CD4-positive, alpha-beta T cell treated with Interleukin-4 for 4 hours (primary cell): Measurements from ENCODE around the gene TMEM141.
"Not testable (repeated sequence)": the region's sequence is repeated elsewhere in the genome, so short reads cannot be mapped to it uniquely, and the experiment has no call there.

Experiments used
- DNase-seq: peaks from one replicate; pipeline ENCODE4 v3.0.0-alpha.2; 2020

Gene TMEM141

DNA sequence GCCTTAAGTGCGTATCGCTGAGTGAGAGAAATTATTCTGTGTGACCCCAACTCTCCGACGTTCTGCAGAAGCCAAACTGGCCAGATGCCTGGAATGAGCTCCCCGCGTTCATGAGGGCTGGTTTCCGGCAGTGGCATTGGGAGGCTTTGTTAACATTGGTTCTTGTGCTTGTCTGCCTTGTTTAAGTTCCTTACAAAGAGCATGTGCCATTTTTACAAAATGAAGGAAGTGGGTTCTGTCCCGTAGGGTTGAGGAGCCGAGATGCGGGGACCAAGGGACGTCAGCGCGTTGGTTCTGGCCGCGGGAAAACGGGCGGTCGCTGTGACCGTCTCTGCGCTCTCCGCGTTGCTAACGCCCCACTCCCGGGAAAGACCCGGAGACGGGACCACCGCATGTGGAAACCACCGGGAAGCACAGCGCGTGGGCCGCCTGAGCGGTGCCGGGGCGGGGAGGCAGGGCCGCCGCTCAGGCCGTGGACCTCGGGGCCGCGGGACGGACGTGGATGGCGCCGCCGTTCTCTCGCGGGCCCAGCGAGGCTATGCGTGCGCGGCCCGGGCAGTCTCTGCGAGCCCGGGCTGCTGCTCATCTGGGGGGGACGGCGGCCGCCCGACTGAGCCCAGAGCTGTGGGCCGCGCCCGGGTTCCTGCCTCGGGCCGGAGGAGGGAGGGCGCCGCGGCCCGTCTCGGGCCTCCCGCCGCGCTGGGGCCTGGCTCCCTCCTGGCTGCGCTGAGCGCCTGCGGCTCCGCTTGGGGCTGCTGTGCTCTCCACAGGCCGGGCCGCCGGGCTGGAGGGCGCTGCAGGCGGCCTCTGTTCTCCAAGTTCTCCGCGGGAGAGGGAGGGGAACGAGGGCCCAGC, 30.1 kb downstream of the TMEM141 start:
- DNase-seq = no peak

DNA sequence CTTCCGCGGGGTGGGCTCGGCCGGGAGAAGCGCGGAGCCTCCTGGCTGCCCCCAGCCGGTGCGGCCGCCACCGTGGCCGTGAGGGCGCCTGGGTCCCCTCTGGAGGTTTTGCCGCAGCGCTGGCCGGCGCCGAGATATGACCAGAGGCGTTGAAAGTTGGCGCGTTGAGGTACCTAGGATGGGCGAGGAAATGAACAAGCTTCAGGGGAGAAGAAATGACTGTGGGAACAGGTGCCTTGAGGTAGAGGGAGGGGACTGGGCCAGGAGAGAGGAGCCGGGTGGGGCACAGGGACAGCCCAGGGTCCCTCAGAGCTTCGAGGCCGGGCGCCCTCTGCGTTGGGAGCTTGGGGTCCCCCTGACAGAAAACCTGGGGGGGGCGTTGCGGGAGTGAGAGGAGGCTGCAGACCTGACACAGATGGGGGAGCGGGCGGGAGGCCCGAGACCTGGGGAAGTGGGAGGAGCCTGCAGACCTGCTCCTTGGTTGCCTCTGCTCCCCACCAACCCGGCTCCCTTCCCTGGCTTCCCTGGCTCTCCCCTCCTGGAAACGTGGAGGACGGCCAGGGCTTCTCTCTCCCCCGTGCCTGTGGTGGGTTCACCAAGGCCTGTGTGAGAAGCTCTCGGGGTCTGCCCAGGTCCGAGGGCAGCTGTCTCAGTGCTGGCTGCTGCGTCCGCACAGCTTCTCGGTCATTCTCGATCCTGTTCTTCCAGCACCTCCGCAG, 30.8 kb downstream of the TMEM141 start:
- DNase-seq = no peak

GRCh38 chr9:136823136-136824046, 32.2 kb downstream of the TMEM141 start:
- DNase-seq = no peak

GRCh38 chr9:136824496-136825225, 33.5 kb downstream of the TMEM141 start:
- no peak for DNase-seq

- DNase-seq = no peak
These were observed 34.4 kb downstream of the TMEM141 start for GRCh38 chr9:136825295-136826187.

DNA sequence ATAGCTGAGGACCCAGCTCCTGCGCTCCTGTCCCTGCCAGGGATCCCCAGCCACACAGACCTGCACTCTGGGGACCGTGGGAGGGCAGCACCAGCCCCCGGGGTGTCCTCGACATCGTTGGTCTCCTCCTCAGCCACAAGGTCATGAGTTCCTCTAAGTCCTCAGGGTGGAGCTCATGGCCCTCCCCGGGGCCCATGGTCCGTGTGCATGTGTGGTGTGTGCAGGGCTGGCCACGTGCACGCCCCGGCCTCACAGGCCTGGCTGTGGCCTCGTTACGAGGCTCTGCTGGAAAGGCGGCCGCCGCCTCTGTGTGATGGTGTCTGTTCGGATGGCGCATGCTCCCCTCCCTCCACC, 35.0 kb downstream of the TMEM141 start:
- DNase-seq = no peak

DNA sequence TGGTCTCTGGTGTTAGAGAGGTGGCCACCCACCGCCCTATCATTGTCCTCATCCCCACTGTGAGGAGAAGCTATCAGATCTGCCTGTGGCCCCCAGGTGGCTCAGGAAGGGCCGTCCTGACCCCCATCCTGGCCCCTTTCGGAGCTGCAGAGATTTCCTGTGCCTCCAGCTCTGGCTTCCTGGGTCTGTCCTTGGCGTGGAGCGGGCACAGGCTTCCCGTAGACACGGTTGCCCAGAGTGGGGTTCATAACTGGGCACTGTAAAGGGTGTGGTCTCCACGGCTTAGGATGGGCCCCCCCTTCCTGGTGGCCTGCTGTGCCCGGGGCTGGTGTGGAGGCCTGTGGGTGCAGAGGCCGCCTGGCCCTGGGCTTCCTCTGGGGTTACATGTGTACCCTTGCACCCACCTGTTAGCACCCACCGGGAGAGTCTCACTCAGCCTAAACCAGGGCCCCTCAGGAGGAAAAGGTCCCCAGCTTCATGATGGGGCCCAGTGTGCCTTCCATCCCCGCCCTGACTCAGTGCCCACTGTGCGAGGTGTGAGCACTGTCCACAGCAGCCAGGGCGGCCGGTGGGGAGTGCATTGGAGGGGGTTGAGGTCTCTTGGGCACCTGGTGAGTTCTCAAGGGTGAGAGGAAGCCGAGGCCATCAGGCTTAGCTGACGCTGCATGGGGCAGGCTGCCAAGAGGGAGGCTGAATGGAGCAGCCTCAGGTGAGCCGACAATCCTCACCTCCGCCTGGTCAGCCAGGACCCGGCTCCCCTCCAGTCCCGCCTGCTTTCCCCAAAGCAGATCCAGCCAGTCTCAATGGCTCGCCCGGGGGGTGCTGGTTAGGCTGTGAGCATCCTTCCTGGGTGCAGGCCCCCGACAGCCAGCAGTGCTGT, 35.8 kb downstream of the TMEM141 start:
- DNase-seq = no peak

GRCh38 chr9:136827794-136828473, 36.8 kb downstream of the TMEM141 start:
- no peak for DNase-seq

- DNase-seq = no peak
These were observed 37.5 kb downstream of the TMEM141 start for GRCh38 chr9:136828474-136829140.

- DNase-seq = no peak
These were observed 38.3 kb downstream of the TMEM141 start for GRCh38 chr9:136829412-136829811.

- DNase-seq = no peak
These were observed 39.1 kb downstream of the TMEM141 start for GRCh38 chr9:136829981-136830885.

DNA sequence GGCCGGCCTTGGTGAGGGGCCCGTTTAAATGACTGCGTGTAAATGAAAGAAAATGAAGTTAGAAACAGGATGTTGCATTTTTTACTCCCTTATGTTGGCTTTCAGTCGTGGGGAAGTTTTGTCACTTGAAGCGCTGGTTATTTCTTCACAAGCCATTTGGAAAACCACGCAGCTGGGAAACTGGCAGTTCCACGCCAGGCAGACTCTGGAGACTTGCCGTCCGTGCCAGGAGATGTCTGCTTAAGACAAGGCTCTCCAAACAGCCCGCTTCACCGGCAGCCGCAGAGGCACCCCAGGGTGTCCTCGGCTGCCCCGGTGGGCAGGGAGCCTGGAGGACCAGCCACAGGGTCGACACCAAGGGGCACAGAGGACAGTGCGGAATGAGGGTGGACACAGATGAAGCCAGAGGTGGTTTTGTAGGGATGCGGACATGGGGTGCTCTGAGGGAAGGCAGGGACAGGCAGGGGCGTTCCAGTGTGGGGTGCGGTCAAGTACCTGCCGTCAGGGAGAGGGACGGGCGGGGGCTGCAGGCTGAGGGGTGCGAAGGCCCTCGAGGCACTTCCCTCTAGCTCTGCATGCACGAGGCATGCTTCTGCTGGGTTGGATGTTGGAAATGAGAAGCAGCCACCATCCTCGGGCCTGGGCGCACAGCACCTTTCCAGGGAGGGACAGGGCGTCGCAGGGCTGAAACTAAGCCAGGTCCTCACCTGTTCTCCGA, 40.0 kb downstream of the TMEM141 start:
- DNase-seq = no peak

- DNase-seq = no peak
These were observed 40.6 kb downstream of the TMEM141 start for GRCh38 chr9:136831720-136832104.

DNA sequence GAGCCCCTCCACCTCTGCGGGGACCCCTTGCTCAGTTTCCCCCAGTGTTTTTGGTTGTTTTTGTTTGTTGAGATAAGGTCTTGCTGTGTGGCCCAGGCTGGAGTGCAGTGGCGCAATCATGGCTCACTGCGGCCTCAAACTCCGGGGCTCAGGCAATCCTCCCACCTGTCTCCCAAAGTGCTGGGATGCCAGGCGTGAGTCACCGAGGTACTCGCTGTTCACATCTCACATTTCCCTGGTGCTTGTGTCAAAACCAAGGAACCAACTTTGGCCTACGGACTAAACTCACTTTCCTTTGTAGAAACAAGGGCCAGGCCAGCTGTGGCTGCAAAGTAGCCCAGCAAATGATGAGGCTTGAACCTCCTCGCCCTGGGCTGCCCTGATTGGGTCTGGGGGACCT, 41.4 kb downstream of the TMEM141 start:
- no peak for DNase-seq

DNA sequence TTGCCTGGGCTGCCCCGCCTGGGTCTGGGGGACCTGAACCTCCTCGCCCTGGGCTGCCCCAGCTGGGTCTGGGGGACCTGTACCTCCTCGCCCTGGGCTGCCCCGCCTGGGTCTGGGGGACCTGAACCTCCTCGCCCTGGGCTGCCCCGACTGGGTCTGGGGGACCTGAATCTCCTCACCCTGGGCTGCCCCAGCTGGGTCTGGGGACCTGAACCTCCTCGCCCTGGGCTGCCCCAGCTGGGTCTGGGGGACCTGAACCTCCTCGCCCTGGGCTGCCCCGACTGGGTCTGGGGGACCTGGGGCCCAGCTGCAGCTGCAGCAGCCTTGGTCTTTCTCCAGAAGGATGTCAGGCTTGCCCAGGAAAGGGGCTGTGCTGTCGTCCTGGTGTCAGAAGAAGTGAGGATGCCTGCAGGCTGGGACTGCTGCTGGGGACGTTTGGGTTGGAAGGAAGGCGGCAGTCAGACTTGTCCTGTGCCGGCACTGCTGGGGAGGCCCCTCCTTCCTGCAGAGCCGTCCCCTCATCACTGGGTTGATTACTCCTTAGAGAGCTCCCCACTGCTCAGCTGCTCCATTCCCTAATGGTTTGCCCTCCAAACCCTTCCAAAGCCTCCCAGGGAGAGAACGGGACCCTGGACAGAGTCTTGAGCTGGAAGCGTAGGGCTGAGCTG, 42.4 kb downstream of the TMEM141 start:
- not testable (repeated sequence) for DNase-seq

DNA sequence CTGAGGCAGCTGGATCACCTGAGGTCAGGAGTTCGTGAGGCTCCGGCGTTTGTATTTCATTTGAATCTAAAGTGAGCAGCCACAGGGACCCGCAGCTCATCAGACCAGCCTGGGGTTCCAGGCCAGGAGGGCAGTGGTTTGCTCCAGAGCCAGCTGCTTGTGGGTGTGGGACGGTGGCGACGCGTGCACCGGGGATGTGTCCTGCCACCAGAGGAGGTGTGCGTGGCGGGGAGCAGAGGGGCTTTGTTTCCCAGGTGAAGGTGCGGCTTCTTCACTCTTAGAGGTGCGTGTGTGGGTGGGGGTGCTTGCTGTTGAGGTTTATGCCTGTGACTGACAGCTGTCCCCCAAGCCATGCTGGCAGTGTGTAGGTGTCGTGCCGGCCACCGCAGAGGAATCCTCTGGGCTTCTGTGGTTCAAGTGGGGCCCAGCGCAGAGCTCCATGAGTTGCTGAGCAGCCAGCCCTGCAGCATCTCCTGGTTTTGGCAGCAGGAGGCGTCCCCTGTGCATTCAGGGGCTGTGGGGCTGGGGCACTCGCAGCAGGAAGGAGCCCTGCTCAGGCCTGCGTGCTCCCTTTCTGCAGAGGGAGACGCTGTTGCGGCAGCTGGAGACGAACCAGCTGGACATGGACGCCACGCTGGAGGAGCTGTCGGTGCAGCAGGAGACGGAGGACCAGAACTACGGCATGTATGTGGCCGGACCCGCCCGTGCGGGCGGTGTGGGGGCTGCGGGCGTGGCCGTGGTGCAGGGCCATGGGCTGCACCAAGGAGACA, 44.2 kb downstream of the TMEM141 start:
- DNase-seq = no peak
